Stimulated activated CD8-positive, alpha-beta memory T cell treated with anti-CD3 and anti-CD28 coated beads, Interleukin-7, amount 100 ng/mL, for 48 hours (primary cell): ENCODE data around the gene APOL3.
"Not testable (repeated sequence)": the region's sequence is repeated elsewhere in the genome, so short reads cannot be mapped to it uniquely, and the experiment has no call there.

ENCODE experiments used
- DNase-seq, 2 donors: peaks; one replicate each; pipeline ENCODE4 v3.0.0-alpha.2; 2020; ENCODE audit warnings: low read depth in 1 of 2; ENCODE audit errors: extremely low read depth in 1 of 2

Gene APOL3

GRCh38 chr22:36136988-36137387 lies 23.6 kb downstream of the APOL3 start:
- no peak for DNase-seq

- no peak for DNase-seq
These were observed 24.1 kb downstream of the APOL3 start for GRCh38 chr22:36136475-36136874.

- DNase-seq: no peak
These were observed 25.1 kb downstream of the APOL3 start for GRCh38 chr22:36135306-36135980.

- DNase-seq: no peak
These were observed 26.4 kb downstream of the APOL3 start for GRCh38 chr22:36134182-36134581.

GRCh38 chr22:36131907-36132306 lies 28.6 kb downstream of the APOL3 start:
- DNase-seq: no peak

- DNase-seq: no peak
These were observed 30.8 kb downstream of the APOL3 start for GRCh38 chr22:36129486-36130388.

- no peak for DNase-seq
These were observed 31.5 kb downstream of the APOL3 start for GRCh38 chr22:36129071-36129470.

- no peak for DNase-seq
These were observed 34.5 kb downstream of the APOL3 start for GRCh38 chr22:36125994-36126531.

GRCh38 chr22:36125434-36125833 lies 35.1 kb downstream of the APOL3 start:
- DNase-seq: no peak

GRCh38 chr22:36124666-36125065 lies 35.9 kb downstream of the APOL3 start:
- DNase-seq: no peak

GRCh38 chr22:36123673-36124630 lies 36.6 kb downstream of the APOL3 start:
- DNase-seq: peak; percentile 75 to 85

- DNase-seq: not testable (repeated sequence)
These were observed 39.8 kb downstream of the APOL3 start for GRCh38 chr22:36120621-36121351.

- no peak for DNase-seq
These were observed 43.5 kb downstream of the APOL3 start for GRCh38 chr22:36117053-36117554.

- no peak for DNase-seq
These were observed 44.4 kb downstream of the APOL3 start for GRCh38 chr22:36116127-36116526.

GRCh38 chr22:36113121-36113520 lies 47.4 kb downstream of the APOL3 start:
- DNase-seq: no peak

GRCh38 chr22:36111316-36111715 lies 49.2 kb downstream of the APOL3 start:
- no peak for DNase-seq

- DNase-seq: no peak
These were observed 50.2 kb downstream of the APOL3 start for GRCh38 chr22:36110306-36110881.

- no peak for DNase-seq
These were observed 53.1 kb downstream of the APOL3 start for GRCh38 chr22:36107436-36107835.

GRCh38 chr22:36106910-36107309 lies 53.6 kb downstream of the APOL3 start:
- no peak for DNase-seq
